Spleen (tissue), 7 donors: ENCODE results near the gene PKHD1.

Source experiments
- CTCF ChIP-seq, 11 experiments: fragments of 200-600 bp in 7 of 11; fragments of 450-650 bp in 4 of 11; sonication (generic) in 4 of 11; IDR thresholded peaks in 8 of 11; conservative IDR thresholded peaks in 3 of 11; 1 replicate in 7 of 11; 2 replicates in 4 of 11; pipeline versions ENCODE4 v1.4.0 to v1.8.0; 2016 to 2021; ENCODE audit warnings: antibody characterized with exemption in 11 of 11, inconsistent platforms in 4 of 11, mild to moderate bottlenecking in 1 of 11
- POLR2A ChIP-seq, 3 donors: fragments of 450-650 bp; IDR thresholded peaks; one replicate each; pipeline ENCODE4 v1.5.1; 2017; ENCODE audit warnings: antibody characterized with exemption in 3 of 3, mild to moderate bottlenecking in 1 of 3
- donor health status: DM: no; HTN: no; CAD: no; lungs with moderate emphysema.
- donor health status: DM: no; HTN: no; CAD: no.
- donor health status: DM: no; HTN: no; CAD: no.

- no peak for TF ChIP-seq CTCF (IDR thresholded peaks at IDR 0.05 in 8 of 11, conservative IDR thresholded peaks at IDR 0.05 in 3 of 11)
- TF ChIP-seq POLR2A (IDR thresholded peaks at IDR 0.05): no peak
These were observed 409.1 kb downstream of the PKHD1 start for GRCh38 chr6:51678274-51678673.
